Neural cell (in vitro differentiated cells): ENCODE measurements around the gene KIF20A.

ENCODE experiments used
- EP300 ChIP-seq: fragments of 450-650 bp; conservative IDR thresholded peaks from 2 replicates; pipeline ENCODE4 v1.6.1; 2014; ENCODE audit warnings: antibody characterized with exemption, mild to moderate bottlenecking, moderate library complexity; ENCODE audit not compliant: poor library complexity, severe bottlenecking
- POLR2AphosphoS5 ChIP-seq: IDR thresholded peaks from 2 replicates; pipeline ENCODE4 v1.6.1; 2012
- TF ChIP-seq, protein P1 (sequence below): fragments of 450-650 bp; IDR thresholded peaks from 2 replicates; pipeline ENCODE4 v1.5.1; 2014; ENCODE audit warnings: antibody characterized with exemption, mild to moderate bottlenecking, moderate library complexity; ENCODE audit not compliant: poor library complexity, severe bottlenecking

DNA sequence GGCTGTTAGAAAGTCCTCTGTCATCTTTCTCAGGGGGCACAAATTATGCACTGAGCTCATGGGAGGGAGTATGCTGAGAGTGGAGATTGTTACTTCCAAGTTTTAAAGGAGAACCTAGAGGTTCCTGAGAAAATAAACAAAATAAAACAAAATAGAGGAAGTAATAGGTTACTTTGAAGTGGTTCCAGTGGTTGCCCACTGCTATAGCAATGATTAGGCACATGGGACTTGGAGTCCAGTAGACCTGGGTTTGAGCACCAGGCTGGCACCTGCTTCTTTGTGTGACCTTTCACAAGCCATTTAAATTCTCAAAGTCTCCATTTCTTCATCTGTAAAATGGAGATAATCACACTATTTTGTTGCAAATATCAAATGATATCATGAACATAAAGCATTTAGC is 48.0 kb downstream of the KIF20A start:
- TF ChIP-seq EP300 (no peak), POLR2AphosphoS5 (no peak)
- TF ChIP-seq, protein P1, sequence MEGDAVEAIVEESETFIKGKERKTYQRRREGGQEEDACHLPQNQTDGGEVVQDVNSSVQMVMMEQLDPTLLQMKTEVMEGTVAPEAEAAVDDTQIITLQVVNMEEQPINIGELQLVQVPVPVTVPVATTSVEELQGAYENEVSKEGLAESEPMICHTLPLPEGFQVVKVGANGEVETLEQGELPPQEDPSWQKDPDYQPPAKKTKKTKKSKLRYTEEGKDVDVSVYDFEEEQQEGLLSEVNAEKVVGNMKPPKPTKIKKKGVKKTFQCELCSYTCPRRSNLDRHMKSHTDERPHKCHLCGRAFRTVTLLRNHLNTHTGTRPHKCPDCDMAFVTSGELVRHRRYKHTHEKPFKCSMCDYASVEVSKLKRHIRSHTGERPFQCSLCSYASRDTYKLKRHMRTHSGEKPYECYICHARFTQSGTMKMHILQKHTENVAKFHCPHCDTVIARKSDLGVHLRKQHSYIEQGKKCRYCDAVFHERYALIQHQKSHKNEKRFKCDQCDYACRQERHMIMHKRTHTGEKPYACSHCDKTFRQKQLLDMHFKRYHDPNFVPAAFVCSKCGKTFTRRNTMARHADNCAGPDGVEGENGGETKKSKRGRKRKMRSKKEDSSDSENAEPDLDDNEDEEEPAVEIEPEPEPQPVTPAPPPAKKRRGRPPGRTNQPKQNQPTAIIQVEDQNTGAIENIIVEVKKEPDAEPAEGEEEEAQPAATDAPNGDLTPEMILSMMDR = no peak
